ENCODE results near the gene BPIFB2. TPM values are rescaled to one million over a fixed set of nuclear protein-coding genes. Genes with fewer than 3 reads are reported as not detected.

The BPIFB2 gene
- total RNA-seq, 3 donors from 2014 or later = 0.98 to 1.0 TPM; not detected in 1

DNA sequence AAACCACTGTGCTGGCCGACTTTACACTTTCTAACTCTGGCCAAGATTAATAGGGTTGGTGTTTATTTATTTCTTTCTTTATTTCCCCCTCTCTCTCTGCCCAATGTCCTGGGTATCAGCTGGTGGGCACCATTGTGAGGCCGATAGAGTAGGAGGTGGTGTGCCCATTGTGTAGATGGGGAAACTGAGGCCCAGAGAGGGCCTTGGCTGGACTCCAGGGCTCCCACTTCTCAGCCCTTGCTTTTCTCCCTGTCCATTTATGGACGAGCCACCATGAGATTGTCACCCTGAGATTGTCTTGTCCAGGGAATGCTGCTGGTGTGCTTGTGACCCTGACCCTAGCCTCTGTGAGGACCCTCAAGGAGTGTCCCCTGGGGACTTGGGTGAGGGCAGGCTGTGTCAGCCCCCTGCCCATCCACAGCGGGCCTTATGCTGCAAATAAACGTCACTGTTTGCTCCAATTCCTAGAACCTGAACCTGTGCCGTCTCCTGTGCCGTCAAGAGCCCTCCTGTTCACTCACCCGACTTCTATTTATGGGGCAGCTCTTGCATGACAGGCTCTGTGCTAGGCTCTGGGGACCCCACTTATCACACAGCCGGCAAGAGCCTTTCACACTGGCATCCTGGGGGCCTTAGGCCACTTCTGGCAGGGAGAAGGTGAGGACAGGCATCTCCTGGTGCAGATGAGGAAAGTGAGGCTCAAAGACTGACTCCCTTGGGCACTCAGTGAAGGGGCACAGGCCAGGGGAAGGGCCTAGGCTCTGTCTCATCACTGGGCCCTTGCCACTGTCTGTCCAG, 28.1 kb upstream of the BPIFB2 start:
- TF ChIP-seq, protein P1, sequence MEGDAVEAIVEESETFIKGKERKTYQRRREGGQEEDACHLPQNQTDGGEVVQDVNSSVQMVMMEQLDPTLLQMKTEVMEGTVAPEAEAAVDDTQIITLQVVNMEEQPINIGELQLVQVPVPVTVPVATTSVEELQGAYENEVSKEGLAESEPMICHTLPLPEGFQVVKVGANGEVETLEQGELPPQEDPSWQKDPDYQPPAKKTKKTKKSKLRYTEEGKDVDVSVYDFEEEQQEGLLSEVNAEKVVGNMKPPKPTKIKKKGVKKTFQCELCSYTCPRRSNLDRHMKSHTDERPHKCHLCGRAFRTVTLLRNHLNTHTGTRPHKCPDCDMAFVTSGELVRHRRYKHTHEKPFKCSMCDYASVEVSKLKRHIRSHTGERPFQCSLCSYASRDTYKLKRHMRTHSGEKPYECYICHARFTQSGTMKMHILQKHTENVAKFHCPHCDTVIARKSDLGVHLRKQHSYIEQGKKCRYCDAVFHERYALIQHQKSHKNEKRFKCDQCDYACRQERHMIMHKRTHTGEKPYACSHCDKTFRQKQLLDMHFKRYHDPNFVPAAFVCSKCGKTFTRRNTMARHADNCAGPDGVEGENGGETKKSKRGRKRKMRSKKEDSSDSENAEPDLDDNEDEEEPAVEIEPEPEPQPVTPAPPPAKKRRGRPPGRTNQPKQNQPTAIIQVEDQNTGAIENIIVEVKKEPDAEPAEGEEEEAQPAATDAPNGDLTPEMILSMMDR (IDR thresholded peaks at IDR 0.05) = no peak
- TF ChIP-seq POLR2AphosphoS5 (IDR thresholded peaks at IDR 0.05) = no peak
- TF ChIP-seq POLR2A (IDR thresholded peaks at IDR 0.05) = no peak
- intact Hi-C loops (cut with DNase I; ENCODE audit: low total_unique reads) = no loop called here
- Histone ChIP-seq H3K4me1 (no peaks in the 10 kb centered on the region), H3K27ac (no peak overlapping the region), H3K36me3 (no peaks in the 10 kb centered on the region), H3K27me3 (no peaks in the 10 kb centered on the region), H3K9me3 (peaks cover 0 to 12% of the 10 kb centered on the region in 2 donors), H3K4me3 (no peak overlapping the region)
- DNase-seq (ENCODE audit: low spot score in 2 of 2) = peak in 1 of 2 donors; percentile 39

DNA sequence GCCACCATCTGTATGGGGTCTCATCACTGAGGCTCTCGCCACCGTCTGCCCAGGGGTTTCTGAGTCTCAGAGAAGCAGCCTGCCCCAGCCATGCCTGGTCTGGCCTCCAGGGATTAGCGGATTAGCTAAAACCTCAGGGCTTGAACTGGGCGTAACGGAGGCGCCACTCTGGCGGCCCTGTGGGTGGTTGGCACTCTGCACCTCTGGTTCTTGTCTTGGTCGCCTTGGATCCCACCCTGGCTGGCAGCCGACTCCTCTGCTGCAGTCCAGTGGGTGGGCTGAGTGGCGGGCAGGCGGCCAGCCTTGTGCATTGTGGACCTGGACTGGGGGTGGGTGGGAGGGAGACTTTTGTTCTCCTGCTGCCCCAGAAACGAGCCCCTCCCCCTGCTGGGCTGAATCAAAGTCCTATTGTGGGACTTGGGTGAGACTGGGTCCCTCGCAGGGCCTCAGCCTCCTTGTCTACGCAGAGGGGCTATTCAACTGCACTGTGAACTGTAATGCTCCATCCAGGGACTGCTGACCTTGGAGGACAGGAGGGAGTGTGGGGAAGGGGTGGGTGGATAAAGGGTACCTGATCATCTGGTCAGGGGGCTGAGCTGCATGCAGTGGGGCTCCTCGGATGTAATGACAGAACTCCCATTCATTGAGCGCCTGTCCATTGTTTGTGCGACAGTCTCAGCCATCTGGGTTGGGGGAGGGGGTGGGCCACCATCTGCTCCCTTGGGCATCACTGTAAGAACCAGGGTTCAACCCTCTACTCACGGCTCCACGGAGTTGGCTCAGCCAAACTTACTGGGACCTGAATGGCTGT, 27.2 kb upstream of the BPIFB2 start:
- Histone ChIP-seq H3K36me3 (no peaks in the 10 kb centered on the region), H3K9me3 (peaks cover 0 to 12% of the 10 kb centered on the region in 2 donors), H3K27ac (no peak overlapping the region), H3K4me1 (no peaks in the 10 kb centered on the region), H3K27me3 (no peaks in the 10 kb centered on the region), H3K4me3 (no peak overlapping the region)
- TF ChIP-seq POLR2AphosphoS5 (IDR thresholded peaks at IDR 0.05) (no peak), POLR2A (IDR thresholded peaks at IDR 0.05) (no peak)
- intact Hi-C loops (cut with DNase I; ENCODE audit: low total_unique reads) = no loop called here
- no peak for DNase-seq (ENCODE audit: low spot score in 2 of 2)

DNA sequence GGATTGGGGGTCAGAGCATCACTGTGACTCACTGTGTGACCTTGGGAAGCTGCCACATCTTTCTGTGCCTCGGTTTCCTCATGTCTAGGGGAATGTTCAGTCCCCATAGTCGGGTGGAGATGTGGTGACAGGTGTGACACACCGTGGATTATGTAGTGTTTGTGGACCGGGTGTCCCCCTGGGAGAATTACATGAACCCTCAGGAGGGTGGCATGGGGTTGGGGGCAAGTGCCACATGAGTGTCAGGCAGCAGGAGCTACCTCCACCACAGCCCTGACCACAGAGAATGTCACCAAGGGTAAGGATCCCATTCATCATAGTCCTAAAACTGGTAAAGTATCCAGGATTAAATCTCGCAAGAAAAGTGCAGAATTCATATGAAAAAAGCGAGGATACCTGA, 26.5 kb upstream of the BPIFB2 start:
- intact Hi-C loops (cut with DNase I; ENCODE audit: low total_unique reads) = no loop called here
- no peak for DNase-seq (ENCODE audit: low spot score in 2 of 2)
- no peak overlapping the region for H3K4me3 ChIP-seq
- TF ChIP-seq POLR2AphosphoS5 (IDR thresholded peaks at IDR 0.05) (no peak), POLR2A (IDR thresholded peaks at IDR 0.05) (no peak)
- TF ChIP-seq, protein P1 (IDR thresholded peaks at IDR 0.05) = no peak
- no peaks in the 10 kb centered on the region for H3K36me3 ChIP-seq
- no peak overlapping the region for H3K27ac ChIP-seq
- H3K4me1 ChIP-seq = no peaks in the 10 kb centered on the region
- H3K27me3 ChIP-seq = no peaks in the 10 kb centered on the region
- peaks cover 0 to 12% of the 10 kb centered on the region in 2 donors for H3K9me3 ChIP-seq

DNA sequence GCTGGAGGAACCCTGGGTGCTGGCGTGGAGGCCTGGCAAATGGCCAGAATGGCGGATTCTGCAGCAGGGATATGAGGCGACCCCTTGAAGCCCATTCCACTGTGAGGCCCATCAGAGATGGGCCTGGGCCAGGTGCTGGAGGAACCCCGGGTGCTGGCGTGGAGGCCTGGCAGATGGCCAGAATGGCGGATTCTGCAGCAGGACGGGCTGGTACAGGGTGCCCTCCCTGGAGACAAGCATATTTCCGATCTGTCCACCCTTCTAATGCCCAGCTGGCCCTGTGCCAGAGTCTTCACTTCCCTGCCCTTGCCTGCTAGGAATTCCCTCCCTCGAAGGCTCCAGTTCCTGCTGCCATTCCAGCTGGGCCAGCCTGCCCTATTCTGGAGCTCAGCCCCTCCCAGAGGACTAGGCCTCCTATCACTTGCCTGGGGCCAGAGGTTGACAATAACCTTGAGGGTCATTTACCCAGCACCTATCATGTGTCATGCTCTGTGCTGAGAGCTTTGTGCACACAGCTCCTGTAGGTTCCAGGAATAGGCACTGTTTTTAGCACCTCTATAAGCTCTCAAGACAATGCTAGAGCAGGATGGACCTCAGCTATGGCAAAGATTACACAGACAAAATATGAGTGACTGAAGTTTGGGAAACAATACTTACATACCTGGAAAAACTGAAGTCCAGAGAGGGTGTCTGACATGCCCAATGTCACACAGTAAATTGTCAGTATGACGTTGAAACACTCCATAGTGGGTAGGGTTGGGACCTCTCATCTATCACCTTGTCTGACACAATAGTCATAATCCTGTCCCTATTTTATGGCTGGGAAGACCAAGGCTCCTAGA, 24.7 kb upstream of the BPIFB2 start:
- H3K9me3 ChIP-seq = no peaks in the 10 kb centered on the region
- H3K27me3 ChIP-seq = peaks cover 0 to 4% of the 10 kb centered on the region in 2 donors
- no peaks in the 10 kb centered on the region for H3K4me1 ChIP-seq
- H3K4me3 ChIP-seq = no peak overlapping the region
- no peak overlapping the region for H3K27ac ChIP-seq
- H3K36me3 ChIP-seq = no peaks in the 10 kb centered on the region
- TF ChIP-seq POLR2A (IDR thresholded peaks at IDR 0.05) (no peak), POLR2AphosphoS5 (IDR thresholded peaks at IDR 0.05) (no peak)
- TF ChIP-seq, protein P1 (IDR thresholded peaks at IDR 0.05) = no peak
- intact Hi-C loops (cut with DNase I; ENCODE audit: low total_unique reads) = no loop called here
- no peak for DNase-seq (ENCODE audit: low spot score in 2 of 2)

DNA sequence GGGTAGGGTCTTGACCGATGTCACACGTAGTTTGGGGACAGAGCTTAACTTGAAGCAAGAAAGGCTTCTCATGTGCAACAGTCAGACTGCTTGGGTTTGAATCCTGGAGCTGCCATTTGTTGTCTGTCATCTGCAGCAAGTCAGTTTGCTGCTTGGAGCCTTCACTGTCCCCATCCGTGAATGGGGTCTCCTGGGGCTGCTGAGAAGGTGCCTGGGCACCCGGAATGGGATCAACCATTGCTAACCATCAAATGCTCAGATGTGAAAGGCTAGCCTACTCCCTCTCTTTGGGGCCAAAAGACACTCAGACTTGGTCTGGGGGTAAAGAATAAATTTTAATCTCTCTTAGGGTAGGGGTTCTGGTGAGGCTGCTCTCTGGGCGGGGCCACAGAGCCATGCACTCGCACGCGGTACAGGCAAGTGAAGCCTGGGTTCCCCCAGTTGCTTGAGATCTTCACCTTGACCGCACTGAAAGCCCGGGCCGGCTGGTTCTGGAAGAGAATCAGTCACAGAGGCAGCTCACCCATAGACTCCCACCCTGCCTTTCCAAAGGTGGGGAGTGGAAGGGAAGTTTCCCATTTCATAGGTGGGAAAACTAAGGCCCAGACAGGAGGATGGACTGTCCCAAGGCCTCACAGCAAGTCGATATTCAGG, 23.9 kb upstream of the BPIFB2 start:
- Histone ChIP-seq H3K36me3 (no peaks in the 10 kb centered on the region), H3K4me3 (no peak overlapping the region), H3K4me1 (no peaks in the 10 kb centered on the region), H3K27ac (no peak overlapping the region), H3K9me3 (no peaks in the 10 kb centered on the region), H3K27me3 (peaks cover 0 to 4% of the 10 kb centered on the region in 2 donors)
- intact Hi-C loops (cut with DNase I; ENCODE audit: low total_unique reads) = no loop called here
- no peak for TF ChIP-seq POLR2A (IDR thresholded peaks at IDR 0.05)
- TF ChIP-seq, protein P1 (IDR thresholded peaks at IDR 0.05) = no peak
- TF ChIP-seq POLR2AphosphoS5 (IDR thresholded peaks at IDR 0.05) = no peak
- DNase-seq (ENCODE audit: low spot score in 2 of 2) = no peak
